ENCODE data around the gene PSMG3. TPM values are rescaled to one million over a fixed set of nuclear protein-coding genes. Genes with fewer than 3 reads are reported as not detected.

Gene PSMG3
- total and polyA plus RNA-seq, 2 of the 8 experiments (the other 6 are each of a cell fraction or from before 2014, with no cell fraction given) = 30.2 to 62.0 TPM

- Histone ChIP-seq H2BK120ac (replicated peaks; ENCODE audit: low read depth, low read length) (no peak overlapping the region), H3K4me1 (replicated peaks in 1 of 4; ENCODE audit: control insufficient read depth in 3 of 4, insufficient read depth in 4 of 4, low read length in 3 of 4) (peaks cover 0 to 6% (median 0%) of the 10 kb centered on the region in 4 experiments; a peak in 3 of 7 replicates), H4K91ac (replicated peaks; ENCODE audit: insufficient read length, low read length) (no peak overlapping the region), H3K9me3 (ENCODE audit: insufficient read depth in 2 of 2, low read depth in 1 of 2, low read length in 1 of 2) (no peaks in the 10 kb centered on the region), H2BK20ac (ENCODE audit: low read length) (no peak overlapping the region), H3K36me3 (ENCODE audit: control insufficient read depth in 2 of 4, insufficient read depth in 4 of 4, low read length in 3 of 4) (no peaks in the 10 kb centered on the region), H4K8ac (ENCODE audit: extremely low read depth, insufficient read depth, low read length) (no peak overlapping the region; the same call in 1 of the 2 replicates), H3K4ac (replicated peaks; ENCODE audit: insufficient read length, low read depth, low read length) (no peak overlapping the region), H3K4me2 (ENCODE audit: insufficient read depth in 1 of 2, low read depth in 2 of 2, low read length in 2 of 2) (no peak overlapping the region), H2BK12ac (ENCODE audit: low read depth, low read length) (no peak overlapping the region), H2BK5ac (ENCODE audit: low read depth, low read length) (no peak overlapping the region), H3K14ac (ENCODE audit: insufficient read length) (no peak overlapping the region), H4K5ac (ENCODE audit: insufficient read length, low read depth, low read length) (no peak overlapping the region), H3K9ac (replicated peaks in 1 of 4; ENCODE audit: extremely low read depth in 1 of 4, low read depth in 3 of 4, low read length in 3 of 4) (no peak overlapping the region), H2AFZ (ENCODE audit: low read length) (no peak overlapping the region), H3K79me2 (ENCODE audit: control insufficient read depth in 1 of 2, insufficient read depth in 2 of 2, low read length in 2 of 2) (no peaks in the 10 kb centered on the region), H3K23me2 (ENCODE audit: low read depth, low read length) (no peaks in the 10 kb centered on the region; the same call in 1 of the 2 replicates), H3K27ac (ENCODE audit: low read depth, low read length) (no peak overlapping the region), H4K20me1 (replicated peaks in 1 of 2; ENCODE audit: control insufficient read depth in 1 of 2, insufficient read depth in 2 of 2, low read length in 2 of 2) (no peaks in the 10 kb centered on the region), H2BK15ac (ENCODE audit: low read length) (no peak overlapping the region), H3K56ac (replicated peaks; ENCODE audit: insufficient read length, low read depth, low read length) (no peak overlapping the region), H2AK5ac (ENCODE audit: low read depth, low read length) (no peak overlapping the region), H3K79me1 (ENCODE audit: low read depth, low read length) (no peaks in the 10 kb centered on the region), H3K27me3 (replicated peaks in 1 of 4; ENCODE audit: control insufficient read depth in 3 of 4, extremely low read depth in 1 of 4, insufficient read depth in 3 of 4, low read length in 3 of 4) (no peaks in the 10 kb centered on the region), H3K23ac (ENCODE audit: insufficient read length) (no peak overlapping the region), H3K18ac (ENCODE audit: extremely low read depth, low read length) (no peak overlapping the region), H3K4me3 (ENCODE audit: extremely low read depth in 1 of 4, insufficient read depth in 2 of 4, low read depth in 3 of 4, low read length in 4 of 4) (no peak overlapping the region)
- WGBS, 2 experiments (ENCODE audit: extremely low coverage in 1 of 2, insufficient coverage in 1 of 2, insufficient read length in 1 of 2, insufficient replicate concordance in 2 of 2, low coverage in 1 of 2, low lambda C conversion rate in 2 of 2, missing lambda C conversion rate in 1 of 2) = 92% methylated on average over 18 of the region's 24 CpGs; no CpG with 5 or more reads in 1 of the 2 experiments
- no peak for DNase-seq (ENCODE audit: low read depth in 1 of 2, low spot score in 2 of 2)
- POLR2A ChIA-PET (ENCODE audit: partially characterized antibody) = interaction anchor here (0.9 kb wide), 1 partner anchor 10 kb away, joined by 3 read pairs; no protein-coding TSS in a partner anchor
- CTCF ChIA-PET (ENCODE audit: partially characterized antibody) = interaction anchor here (0.9 to 1.9 kb wide), 3 partner anchors 17 to 499 kb away, joined by 3 to 7 read pairs (median 4); no protein-coding TSS in a partner anchor
- FAIRE-seq = no peak
- TF ChIP-seq SIRT6 (IDR thresholded peaks at IDR 0.05; ENCODE audit: low read length) (no peak), TCF12 (IDR thresholded peaks at IDR 0.05; ENCODE audit: low read depth, low read length) (no peak), POLR2AphosphoS5 (IDR thresholded peaks at IDR 0.05; ENCODE audit: low read depth, low read length) (no peak), POLR2A (IDR thresholded peaks at IDR 0.05; ENCODE audit: control extremely low read depth in 1 of 2, low read depth in 2 of 2, low read length in 2 of 2) (no peak), SIN3A (conservative IDR thresholded peaks at IDR 0.05 in 1 of 2, IDR thresholded peaks at IDR 0.05 in 1 of 2; ENCODE audit: low read depth in 1 of 2, low read length in 2 of 2) (no peak), CTCF (IDR thresholded peaks at IDR 0.05; ENCODE audit: control extremely low read depth in 1 of 3, insufficient read depth in 1 of 3, low read depth in 1 of 3, low read length in 3 of 3) (no peak), JUND (IDR thresholded peaks at IDR 0.05; ENCODE audit: low read length) (no peak), SRF (IDR thresholded peaks at IDR 0.05; ENCODE audit: low read depth, low read length) (no peak)
Measured at GRCh38 chr7:1610013-1610677, 40.3 kb upstream of the PSMG3 start.
